B cell (primary cell): ENCODE measurements around the gene GPM6B. TPM values are rescaled to one million over a fixed set of nuclear protein-coding genes. Genes with fewer than 3 reads are reported as not detected.

Experiments used
- ATAC-seq: fragments of 200-7000 bp; cut with Tn5 transposase; one replicate; pipeline ENCODE4 v1.10.0; 2021; ENCODE audit warnings: low read depth, mild to moderate bottlenecking, moderate number of reproducible peaks, moderate library complexity
- CTCF ChIA-PET: fragments of 350-600 bp; sonication (Branson Sonifier 250); formaldehyde crosslinking; loops from one replicate; lab custom pipeline; 2021; ENCODE audit warnings: antibody characterized with exemption, inconsistent platforms; lab: Charles Lee
- POLR2A ChIA-PET: fragments of 350-600 bp; sonication (Branson Sonifier 250); formaldehyde crosslinking; loops from one replicate; lab custom pipeline; 2021; ENCODE audit warnings: antibody characterized with exemption; lab: Charles Lee
- DNase-seq: peaks from one replicate; pipeline ENCODE4 v3.0.0; 2013
- H2AFZ ChIP-seq: 2 replicates; pipeline ENCODE4 v1.6.1; 2012; ENCODE audit warnings: mild to moderate bottlenecking, low read depth, low read length; ENCODE audit not compliant: insufficient read depth, poor library complexity, severe bottlenecking
- H3K27ac ChIP-seq, 2 donors: 1 replicate in 1 of 2; 2 replicates in 1 of 2; pipeline ENCODE4 v1.5.1; 2012 to 2013; ENCODE audit warnings: low read length in 2 of 2, mild to moderate bottlenecking in 2 of 2, moderate library complexity in 1 of 2
- H3K27me3 ChIP-seq, 4 experiments: fragments of 200-600 bp in 1 of 4; sonication (generic) in 1 of 4; replicated peaks in 1 of 4; 1 replicate in 2 of 4; 2 replicates in 2 of 4; pipeline versions ENCODE4 v1.6.1 to v1.7.0; 2013 to 2016; ENCODE audit warnings: low read length in 3 of 4, mild to moderate bottlenecking in 2 of 4, mixed read lengths in 1 of 4, moderate library complexity in 1 of 4; ENCODE audit not compliant: insufficient read depth in 4 of 4, control insufficient read depth in 3 of 4; ENCODE audit errors: control extremely low read depth in 1 of 4
- H3K36me3 ChIP-seq, 2 experiments: replicated peaks in 1 of 2; 1 replicate in 1 of 2; 2 replicates in 1 of 2; pipeline versions ENCODE4 v1.6.1 to v1.7.1; 2013; ENCODE audit warnings: low read length in 1 of 2; ENCODE audit not compliant: insufficient read depth in 2 of 2, control insufficient read depth in 1 of 2; ENCODE audit errors: control extremely low read depth in 1 of 2, extremely low read depth in 1 of 2
- H3K4me1 ChIP-seq, 2 donors: fragments of 200-600 bp in 1 of 2; sonication (generic) in 1 of 2; 1 replicate in 1 of 2; 2 replicates in 1 of 2; pipeline versions ENCODE4 v1.5.1 to v1.6.1; 2013 to 2017; ENCODE audit warnings: low read length in 2 of 2; ENCODE audit not compliant: control insufficient read depth in 2 of 2, insufficient read depth in 2 of 2
- H3K4me2 ChIP-seq: replicated peaks from 2 replicates; pipeline ENCODE3; 2012; ENCODE audit warnings: mild to moderate bottlenecking, low read depth, low read length; ENCODE audit not compliant: poor library complexity, severe bottlenecking
- H3K4me3 ChIP-seq, 5 experiments: fragments of 200-600 bp in 1 of 5; sonication (generic) in 1 of 5; 1 replicate in 3 of 5; 2 replicates in 2 of 5; pipeline versions ENCODE4 v1.5.1 to v1.7.0; 2011 to 2016; ENCODE audit warnings: low read length in 4 of 5, mild to moderate bottlenecking in 4 of 5, low read depth in 2 of 5, control low read depth in 1 of 5, moderate library complexity in 1 of 5; ENCODE audit not compliant: insufficient read depth in 1 of 5; ENCODE audit errors: control extremely low read depth in 1 of 5, extremely low read depth in 1 of 5
- H3K79me2 ChIP-seq: fragments of 200-600 bp; sonication (generic); one replicate; pipeline ENCODE4 v1.6.0; 2016; ENCODE audit warnings: low read length; ENCODE audit not compliant: control insufficient read depth, insufficient read depth
- H3K9ac ChIP-seq: fragments of 200-600 bp; sonication (generic); 2 replicates; pipeline ENCODE4 v1.6.1; 2017; ENCODE audit warnings: mild to moderate bottlenecking, low read length, moderate library complexity
- H3K9me3 ChIP-seq, 3 donors: one replicate each; pipeline versions ENCODE4 v1.6.1 to v1.7.1; 2013; ENCODE audit warnings: low read length in 2 of 3; ENCODE audit not compliant: control insufficient read depth in 2 of 3, insufficient read depth in 1 of 3; ENCODE audit errors: control extremely low read depth in 1 of 3
- H4K20me1 ChIP-seq: 2 replicates; pipeline ENCODE4 v1.6.0; 2012; ENCODE audit warnings: mild to moderate bottlenecking, low read length; ENCODE audit not compliant: insufficient read depth, control insufficient read depth, poor library complexity, severe bottlenecking
- H3K27ac Mint-ChIP-seq: one replicate; pipeline ENCODE4 v1.8.0; 2021; ENCODE audit warnings: mixed read lengths
- H3K27me3 Mint-ChIP-seq: one replicate; pipeline ENCODE4 v1.8.0; 2021; ENCODE audit warnings: mixed read lengths
- H3K4me1 Mint-ChIP-seq: one replicate; pipeline ENCODE4 v1.8.0; 2021; ENCODE audit warnings: mixed read lengths
- H3K4me3 Mint-ChIP-seq: one replicate; pipeline ENCODE4 v1.8.0; 2021; ENCODE audit warnings: mixed read lengths
- H3K9me3 Mint-ChIP-seq: one replicate; pipeline ENCODE4 v1.8.0; 2022; ENCODE audit warnings: mixed read lengths; ENCODE audit not compliant: insufficient read depth
- CTCF ChIP-seq: fragments of 200-600 bp; IDR thresholded peaks from one replicate; pipeline ENCODE4 v1.8.0; 2022; ENCODE audit warnings: antibody characterized with exemption, mild to moderate bottlenecking
- EZH2 ChIP-seq: IDR thresholded peaks from 2 replicates; pipeline ENCODE4 v1.6.1; 2012; ENCODE audit warnings: borderline replicate concordance, low read depth, mild to moderate bottlenecking, moderate library complexity, low read length; ENCODE audit not compliant: insufficient read depth, poor library complexity, severe bottlenecking
- WGBS: methylation state at CpG from one replicate; pipeline ENCODE4 v1.1.5; 2013; ENCODE audit warnings: missing lambda C conversion rate; ENCODE audit not compliant: insufficient coverage; 5-methylcytosine and 5-hydroxymethylcytosine counted together
- intact Hi-C: fragments of 100-400 bp; cut with micrococcal nuclease; formaldehyde crosslinking; loops from one replicate; pipeline ENCODE4 v1.10.0; 2022
- polyA plus RNA-seq: library from polyadenylated mRNA; depleted of rRNA; stranded (reverse); fragments of >200 nt; gene quantifications from 2 replicates; pipeline ENCODE4 v1.2.3, GENCODE V29; 2012
- total RNA-seq, 2 donors: library from RNA; stranded (reverse); fragments of 120-200 nt in 1 of 2; gene quantifications; 1 replicate in 1 of 2; 2 replicates in 1 of 2; pipeline versions ENCODE4 v1.2.3 to v1.2.4, GENCODE V29; 2013 to 2022

The GPM6B gene
- total and polyA plus RNA-seq, 2 donors (not counting 1 experiment from before 2014, with no cell fraction given) = not detected

DNA sequence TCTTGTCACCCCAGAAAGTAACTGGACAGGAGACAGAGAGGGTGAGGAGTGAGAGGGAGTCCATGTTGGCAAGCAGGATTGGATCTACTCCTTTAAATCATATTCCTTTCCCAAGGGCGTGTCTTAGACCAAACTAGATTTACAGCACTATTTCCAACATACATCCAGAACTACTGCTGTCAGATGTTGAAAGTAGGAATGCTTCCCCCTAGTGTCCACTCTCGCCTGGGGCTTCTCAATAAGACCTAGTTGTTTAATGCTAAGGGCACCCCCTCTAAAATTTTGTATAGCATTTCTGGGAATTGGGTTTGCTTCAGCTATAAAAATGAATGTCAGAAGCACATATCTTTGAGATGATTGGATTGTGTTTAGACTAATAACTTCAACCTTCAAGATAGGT lies 69.1 kb downstream of the GPM6B start:
- POLR2A ChIA-PET = interaction anchor here (1.1 kb wide), 1 partner anchor 89 kb away, joined by 3 read pairs; no protein-coding TSS in a partner anchor
- ATAC-seq (peak; percentile 53), DNase-seq (peak; percentile 56)
- Histone ChIP-seq H3K27me3 (no peaks in the 10 kb centered on the region), H3K36me3 (peaks cover 0 to 49% of the 10 kb centered on the region in 2 experiments), H3K9me3 (no peaks in the 10 kb centered on the region), H3K9ac (no peak overlapping the region), H3K27ac (no peak overlapping the region), H3K4me3 (no peak overlapping the region), H3K4me1 (peaks cover 26 to 27% of the 10 kb centered on the region in 2 donors), H2AFZ (no peak overlapping the region), H4K20me1 (no peaks in the 10 kb centered on the region), H3K79me2 (peaks cover 15% of the 10 kb centered on the region), H3K4me2 (no peak overlapping the region)
- peak; percentile 18 for TF ChIP-seq CTCF
- TF ChIP-seq EZH2 = no peak
- no peaks in the 10 kb centered on the region for H3K9me3 Mint-ChIP-seq
- H3K27ac Mint-ChIP-seq = peak overlapping the region; percentile 53
- WGBS = no CpG with 5 or more reads among the region's 2 CpGs
- no peak overlapping the region for H3K4me3 Mint-ChIP-seq
- CTCF ChIA-PET = interaction anchor here (0.9 to 3.4 kb wide), 8 partner anchors 9 to 284 kb away, joined by 3 to 10 read pairs (median 3); no protein-coding TSS in a partner anchor
- no peaks in the 10 kb centered on the region for H3K27me3 Mint-ChIP-seq
- peaks cover 44% of the 10 kb centered on the region for H3K4me1 Mint-ChIP-seq
- intact Hi-C loops = loop anchor here (2.0 kb wide), 1 partner anchor 13 kb away; the partner anchor contains the start of genes OFD1 and TRAPPC2
